Astrocyte (in vitro differentiated cells and primary cell): ENCODE measurements around the gene ZBTB2.

Experiments used
- EZH2 ChIP-seq: IDR thresholded peaks from 2 replicates; pipeline ENCODE4 v1.6.1; 2012; ENCODE audit warnings: mild to moderate bottlenecking, low read length, inconsistent platforms; ENCODE audit not compliant: insufficient read depth
- TF ChIP-seq, protein P1 (sequence below): IDR thresholded peaks from 2 replicates; pipeline ENCODE4 v1.5.1; 2011; ENCODE audit warnings: low read depth, mild to moderate bottlenecking, inconsistent platforms, low read length, moderate library complexity; ENCODE audit not compliant: insufficient read depth

DNA sequence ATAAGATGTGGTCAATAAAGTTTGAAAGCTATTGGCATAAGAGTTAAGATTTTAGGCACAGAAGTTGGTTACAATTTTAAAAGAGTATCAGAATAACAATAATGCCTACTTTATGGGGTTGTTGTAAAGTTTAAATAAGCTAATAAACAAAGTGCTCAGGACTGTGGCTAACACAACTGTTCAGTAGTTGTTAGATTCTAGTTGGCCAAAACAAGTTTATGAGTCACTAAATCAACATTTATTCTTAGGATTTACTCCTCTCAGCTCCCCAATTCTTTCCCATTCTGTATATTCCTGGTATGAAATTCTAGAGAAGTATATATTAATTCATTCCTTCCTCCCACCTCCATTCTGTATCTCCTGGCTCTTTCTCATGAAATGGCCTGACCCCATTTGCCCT, 46.0 kb upstream of the ZBTB2 start:
- TF ChIP-seq, protein P1, sequence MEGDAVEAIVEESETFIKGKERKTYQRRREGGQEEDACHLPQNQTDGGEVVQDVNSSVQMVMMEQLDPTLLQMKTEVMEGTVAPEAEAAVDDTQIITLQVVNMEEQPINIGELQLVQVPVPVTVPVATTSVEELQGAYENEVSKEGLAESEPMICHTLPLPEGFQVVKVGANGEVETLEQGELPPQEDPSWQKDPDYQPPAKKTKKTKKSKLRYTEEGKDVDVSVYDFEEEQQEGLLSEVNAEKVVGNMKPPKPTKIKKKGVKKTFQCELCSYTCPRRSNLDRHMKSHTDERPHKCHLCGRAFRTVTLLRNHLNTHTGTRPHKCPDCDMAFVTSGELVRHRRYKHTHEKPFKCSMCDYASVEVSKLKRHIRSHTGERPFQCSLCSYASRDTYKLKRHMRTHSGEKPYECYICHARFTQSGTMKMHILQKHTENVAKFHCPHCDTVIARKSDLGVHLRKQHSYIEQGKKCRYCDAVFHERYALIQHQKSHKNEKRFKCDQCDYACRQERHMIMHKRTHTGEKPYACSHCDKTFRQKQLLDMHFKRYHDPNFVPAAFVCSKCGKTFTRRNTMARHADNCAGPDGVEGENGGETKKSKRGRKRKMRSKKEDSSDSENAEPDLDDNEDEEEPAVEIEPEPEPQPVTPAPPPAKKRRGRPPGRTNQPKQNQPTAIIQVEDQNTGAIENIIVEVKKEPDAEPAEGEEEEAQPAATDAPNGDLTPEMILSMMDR, result no peak
- no peak for TF ChIP-seq EZH2
